CD4-positive, alpha-beta T cell (primary cell): ENCODE results near the gene RSPRY1. TPM values are rescaled to one million over a fixed set of nuclear protein-coding genes. Genes with fewer than 3 reads are reported as not detected.

Experiments
- ATAC-seq: fragments of 200-7000 bp; cut with Tn5 transposase; one replicate; pipeline ENCODE4 v1.10.0; 2022; ENCODE audit warnings: mild to moderate bottlenecking; ENCODE audit not compliant: poor library complexity
- CTCF ChIA-PET: fragments of 350-600 bp; sonication (Branson Sonifier 250); formaldehyde crosslinking; loops from one replicate; lab custom pipeline; 2021; ENCODE audit warnings: antibody characterized with exemption, inconsistent platforms; lab: Charles Lee
- POLR2A ChIA-PET: fragments of 350-600 bp; sonication (Branson Sonifier 250); formaldehyde crosslinking; loops from one replicate; lab custom pipeline; 2021; ENCODE audit warnings: antibody characterized with exemption, inconsistent platforms; lab: Charles Lee
- DNase-seq, 14 experiments: peaks; one replicate each; pipeline ENCODE4 v3.0.0-alpha.2; 2013 to 2020; ENCODE audit warnings: mixed read lengths in 2 of 14
- H3K27ac ChIP-seq, 2 donors: one replicate each; pipeline versions ENCODE4 v1.5.1 to v1.7.0; 2013; ENCODE audit warnings: low read length in 2 of 2, low read depth in 1 of 2, mild to moderate bottlenecking in 1 of 2
- H3K27me3 ChIP-seq, 2 experiments: 1 replicate in 1 of 2; 2 replicates in 1 of 2; pipeline versions ENCODE4 v1.6.1 to v1.7.0; 2013; ENCODE audit warnings: low read length in 2 of 2, control low read depth in 1 of 2, mild to moderate bottlenecking in 1 of 2, moderate library complexity in 1 of 2; ENCODE audit not compliant: insufficient read depth in 2 of 2, control insufficient read depth in 1 of 2
- H3K36me3 ChIP-seq: one replicate; pipeline ENCODE4 v1.6.1; 2013; ENCODE audit warnings: low read length, control low read depth; ENCODE audit not compliant: insufficient read depth
- H3K4me1 ChIP-seq: one replicate; pipeline ENCODE4 v1.6.1; 2013; ENCODE audit warnings: low read length, control low read depth; ENCODE audit not compliant: insufficient read depth
- H3K4me3 ChIP-seq: one replicate; pipeline ENCODE4 v1.5.1; 2013; ENCODE audit warnings: mild to moderate bottlenecking, low read length, moderate library complexity
- H3K9me3 ChIP-seq, 2 experiments: 1 replicate in 1 of 2; 2 replicates in 1 of 2; pipeline versions ENCODE4 v1.6.1 to v1.7.0; 2013; ENCODE audit warnings: low read length in 2 of 2, mild to moderate bottlenecking in 2 of 2, control low read depth in 1 of 2, moderate library complexity in 1 of 2; ENCODE audit not compliant: control insufficient read depth in 1 of 2, insufficient read depth in 1 of 2
- H3K27ac Mint-ChIP-seq: one replicate; pipeline ENCODE4 v1.8.0; 2020; ENCODE audit warnings: mixed read lengths
- H3K27me3 Mint-ChIP-seq: one replicate; pipeline ENCODE4 v1.8.0; 2021; ENCODE audit warnings: mixed read lengths
- H3K36me3 Mint-ChIP-seq: one replicate; pipeline ENCODE4 v1.8.0; 2021; ENCODE audit warnings: low read depth, mixed read lengths
- H3K4me1 Mint-ChIP-seq: one replicate; pipeline ENCODE4 v1.8.0; 2021; ENCODE audit warnings: low read depth, mixed read lengths
- H3K4me3 Mint-ChIP-seq: one replicate; pipeline ENCODE4 v1.8.0; 2020; ENCODE audit warnings: mild to moderate bottlenecking, mixed read lengths
- H3K9me3 Mint-ChIP-seq: one replicate; pipeline ENCODE4 v1.8.0; 2020; ENCODE audit warnings: mixed read lengths
- CTCF ChIP-seq: fragments of 200-600 bp; IDR thresholded peaks from one replicate; pipeline ENCODE4 v1.8.0; 2022; ENCODE audit warnings: antibody characterized with exemption, mild to moderate bottlenecking
- intact Hi-C, 2 experiments: fragments of 100-400 bp; cut with DNase I in 1 of 2; cut with micrococcal nuclease in 1 of 2; formaldehyde crosslinking; loops; one replicate each; pipeline versions ENCODE4 v1.15.1 to v1.9.0; 2023 to 2025; cut with DNase I, micrococcal nuclease
- total RNA-seq, 174 experiments: library from RNA in 2 of 174; stranded (reverse) in 2 of 174; gene quantifications; one replicate each; pipeline ENCODE4 v1.2.3 and lab custom pipeline; 2021 to 2026

Gene RSPRY1
- total RNA-seq, 2 experiments from 2014 or later: 19.9 to 21.3 TPM

- H3K27me3 Mint-ChIP-seq: no peaks in the 10 kb centered on the region
These were observed 17.3 kb downstream of the RSPRY1 start for GRCh38 chr16:57203451-57203850.

GRCh38 chr16:57204675-57205074 lies 18.5 kb downstream of the RSPRY1 start:
- peaks cover 50% of the 10 kb centered on the region for H3K36me3 ChIP-seq
- ATAC-seq (no peak), DNase-seq (no peak)
- no peaks in the 10 kb centered on the region for H3K9me3 ChIP-seq
- no peak for TF ChIP-seq CTCF
- POLR2A ChIA-PET: no interaction called here
- CTCF ChIA-PET: interaction anchor here (1.3 kb wide), 1 partner anchor 17 kb away, joined by 4 read pairs; no protein-coding TSS in a partner anchor
- Mint-ChIP-seq H3K27ac (no peak overlapping the region), H3K27me3 (no peaks in the 10 kb centered on the region), H3K4me3 (no peak overlapping the region), H3K4me1 (peaks cover 6% of the 10 kb centered on the region), H3K36me3 (peaks cover 63% of the 10 kb centered on the region), H3K9me3 (no peaks in the 10 kb centered on the region)
- H3K4me3 ChIP-seq: no peak overlapping the region
- H3K27ac ChIP-seq: no peak overlapping the region
- no peaks in the 10 kb centered on the region for H3K27me3 ChIP-seq
- H3K4me1 ChIP-seq: no peaks in the 10 kb centered on the region
- intact Hi-C loops: no loop called here

More at GRCh38 chr16:57203451-57203850, 17.3 kb downstream of the RSPRY1 start:
- POLR2A ChIA-PET: no interaction called here
- intact Hi-C loops: no loop called here
- Mint-ChIP-seq H3K4me1 (peaks cover 13% of the 10 kb centered on the region), H3K27ac (peak overlapping the region; percentile 45), H3K36me3 (peaks cover 63% of the 10 kb centered on the region), H3K9me3 (no peaks in the 10 kb centered on the region), H3K4me3 (no peak overlapping the region)
- Histone ChIP-seq H3K9me3 (no peaks in the 10 kb centered on the region), H3K4me1 (no peaks in the 10 kb centered on the region), H3K36me3 (peaks cover 40% of the 10 kb centered on the region), H3K27me3 (no peaks in the 10 kb centered on the region), H3K27ac (no peak overlapping the region), H3K4me3 (no peak overlapping the region)
- ATAC-seq (no peak), DNase-seq (no peak)
- no peak for TF ChIP-seq CTCF
- CTCF ChIA-PET: no interaction called here

- no peaks in the 10 kb centered on the region for H3K9me3 Mint-ChIP-seq
- H3K4me3 Mint-ChIP-seq: no peak overlapping the region
- H3K27me3 Mint-ChIP-seq: no peaks in the 10 kb centered on the region
- ATAC-seq: no peak
- H3K36me3 Mint-ChIP-seq: peaks cover 85% of the 10 kb centered on the region
- Histone ChIP-seq H3K4me3 (no peak overlapping the region), H3K27ac (no peak overlapping the region), H3K36me3 (peaks cover 82% of the 10 kb centered on the region), H3K27me3 (no peaks in the 10 kb centered on the region), H3K4me1 (no peaks in the 10 kb centered on the region), H3K9me3 (no peaks in the 10 kb centered on the region)
- CTCF ChIA-PET: no interaction called here
- POLR2A ChIA-PET: no interaction called here
- H3K27ac Mint-ChIP-seq: no peak overlapping the region
- intact Hi-C loops: no loop called here
- no peak for TF ChIP-seq CTCF
- H3K4me1 Mint-ChIP-seq: no peaks in the 10 kb centered on the region
- DNase-seq: no peak
These were observed 22.8 kb downstream of the RSPRY1 start for GRCh38 chr16:57208926-57209325.
